ENCODE results near the gene ZRANB2.

Gene ZRANB2

GRCh38 chr1:71080739-71081696 lies at the start of gene ZRANB2:
TSS of gene ZRANB2 (minus strand) at chr1:71081035. CDS start at chr1:71080995, 40 bp downstream.
- peak; percentile 92 for DNase-seq

GRCh38 chr1:71128060-71128459 lies 47.2 kb upstream of the ZRANB2 start:
- DNase-seq: no peak

GRCh38 chr1:71118086-71118485 lies 37.3 kb upstream of the ZRANB2 start:
- no peak for DNase-seq

- no peak for DNase-seq
Measured at GRCh38 chr1:71116729-71117128, 35.9 kb upstream of the ZRANB2 start.

GRCh38 chr1:71106658-71107322 lies 26.0 kb upstream of the ZRANB2 start:
- no peak for DNase-seq

- no peak for DNase-seq
Measured at GRCh38 chr1:71104417-71104816, 23.6 kb upstream of the ZRANB2 start.

GRCh38 chr1:71101839-71102376 lies 21.1 kb upstream of the ZRANB2 start:
- DNase-seq: no peak

GRCh38 chr1:71097428-71097827 lies 16.6 kb upstream of the ZRANB2 start:
- DNase-seq: no peak

GRCh38 chr1:71094913-71095312 lies 14.1 kb upstream of the ZRANB2 start:
- DNase-seq: no peak

- DNase-seq: no peak
Measured at GRCh38 chr1:71093938-71094337, 13.1 kb upstream of the ZRANB2 start.

- DNase-seq: no peak
Measured at GRCh38 chr1:71089536-71090270, 8.9 kb upstream of the ZRANB2 start.

GRCh38 chr1:71088645-71089287 lies 7.9 kb upstream of the ZRANB2 start:
- no peak for DNase-seq

GRCh38 chr1:71087713-71088112 lies 6.9 kb upstream of the ZRANB2 start:
- DNase-seq: no peak

- DNase-seq: no peak
Measured at GRCh38 chr1:71087060-71087459, 6.2 kb upstream of the ZRANB2 start.

- no peak for DNase-seq
Measured at GRCh38 chr1:71086331-71086730, 5.5 kb upstream of the ZRANB2 start.

- no peak for DNase-seq
Measured at GRCh38 chr1:71083271-71083670, 2.4 kb upstream of the ZRANB2 start.

- DNase-seq: no peak
Measured at GRCh38 chr1:71081697-71082080, 854 bp upstream of the ZRANB2 start.

GRCh38 chr1:71080230-71080738 lies 551 bp downstream of the ZRANB2 start:
- DNase-seq: peak; percentile 12

- no peak for DNase-seq
Measured at GRCh38 chr1:71074681-71075080, 6.2 kb downstream of the ZRANB2 start.

- DNase-seq: no peak
Measured at GRCh38 chr1:71072273-71072672, 8.6 kb downstream of the ZRANB2 start.

- no peak for DNase-seq
Measured at GRCh38 chr1:71071720-71072119, 9.1 kb downstream of the ZRANB2 start.

Measured in DMS79 (cell line).